CD14-positive monocyte (primary cell): ENCODE data around the gene AVPR1B. TPM values are rescaled to one million over a fixed set of nuclear protein-coding genes. Genes with fewer than 3 reads are reported as not detected.

Source experiments
- DNase-seq, 3 donors: peaks; one replicate each; pipeline ENCODE4 v3.0.0-alpha.2; 2011 to 2022
- H2AFZ ChIP-seq: 2 replicates; pipeline ENCODE4 v1.6.0; 2012; ENCODE audit warnings: mild to moderate bottlenecking, low read depth, low read length, inconsistent platforms; ENCODE audit not compliant: insufficient read depth, poor library complexity, severe bottlenecking
- H3K27ac ChIP-seq, 2 donors: 1 replicate in 1 of 2; 2 replicates in 1 of 2; pipeline ENCODE4 v1.5.1; 2012 to 2013; ENCODE audit warnings: low read length in 2 of 2, control low read depth in 1 of 2, inconsistent platforms in 1 of 2, low read depth in 1 of 2, mild to moderate bottlenecking in 1 of 2
- H3K27me3 ChIP-seq, 2 donors: one replicate each; pipeline versions ENCODE4 v1.6.0 to v1.6.1; 2011 to 2013; ENCODE audit warnings: low read length in 2 of 2; ENCODE audit not compliant: control insufficient read depth in 2 of 2, insufficient read depth in 2 of 2
- H3K36me3 ChIP-seq, 2 donors: replicated peaks in 1 of 2; 1 replicate in 1 of 2; 2 replicates in 1 of 2; pipeline versions ENCODE4 v1.5.1 to v1.6.1; 2012 to 2013; ENCODE audit warnings: low read length in 2 of 2, control low read depth in 1 of 2, inconsistent platforms in 1 of 2, mild to moderate bottlenecking in 1 of 2; ENCODE audit not compliant: insufficient read depth in 2 of 2, control insufficient read depth in 1 of 2
- H3K4me1 ChIP-seq, 2 donors: 1 replicate in 1 of 2; 2 replicates in 1 of 2; pipeline versions ENCODE4 v1.5.1 to v1.6.1; 2012 to 2013; ENCODE audit warnings: low read length in 2 of 2, control low read depth in 1 of 2, inconsistent platforms in 1 of 2, mild to moderate bottlenecking in 1 of 2, moderate library complexity in 1 of 2; ENCODE audit not compliant: insufficient read depth in 2 of 2, control insufficient read depth in 1 of 2
- H3K4me2 ChIP-seq: replicated peaks from 2 replicates; pipeline ENCODE3; 2012; ENCODE audit warnings: low read length, moderate library complexity, mild to moderate bottlenecking; ENCODE audit not compliant: poor library complexity, severe bottlenecking; ENCODE audit errors: extremely low read depth
- H3K4me3 ChIP-seq, 3 experiments: fragments of 200-600 bp in 1 of 3; sonication (generic) in 1 of 3; replicated peaks in 1 of 3; 1 replicate in 2 of 3; 2 replicates in 1 of 3; pipeline ENCODE4 v1.5.1; 2011 to 2013; ENCODE audit warnings: low read length in 3 of 3, mild to moderate bottlenecking in 3 of 3, control low read depth in 2 of 3, low read depth in 2 of 3, inconsistent platforms in 1 of 3, moderate library complexity in 1 of 3
- H3K79me2 ChIP-seq: 2 replicates; pipeline ENCODE4 v1.6.0; 2012; ENCODE audit warnings: mild to moderate bottlenecking, control low read depth, inconsistent platforms, low read length, moderate library complexity; ENCODE audit not compliant: insufficient read depth
- H3K9ac ChIP-seq: 2 replicates; pipeline ENCODE4 v1.6.0; 2017; ENCODE audit warnings: low read length, mild to moderate bottlenecking; ENCODE audit not compliant: insufficient read depth, poor library complexity, severe bottlenecking
- H3K9me3 ChIP-seq, 2 donors: replicated peaks in 1 of 2; 1 replicate in 1 of 2; 2 replicates in 1 of 2; pipeline versions ENCODE4 v1.5.1 to v1.6.1; 2012 to 2013; ENCODE audit warnings: low read length in 2 of 2, control low read depth in 1 of 2; ENCODE audit not compliant: control insufficient read depth in 1 of 2, insufficient read depth in 1 of 2
- H4K20me1 ChIP-seq: 2 replicates; pipeline ENCODE4 v1.6.0; 2012; ENCODE audit warnings: mild to moderate bottlenecking, low read length, control low read depth, moderate library complexity; ENCODE audit not compliant: insufficient read depth
- H3K27ac Mint-ChIP-seq, 7 donors: one replicate each; pipeline ENCODE4 v1.8.0; 2020; ENCODE audit warnings: mild to moderate bottlenecking in 7 of 7, mixed read lengths in 7 of 7, moderate library complexity in 6 of 7, inconsistent platforms in 2 of 7
- H3K27me3 Mint-ChIP-seq, 3 donors: one replicate each; pipeline ENCODE4 v1.8.0; 2021 to 2022; ENCODE audit warnings: low read depth in 3 of 3, mild to moderate bottlenecking in 3 of 3, mixed read lengths in 3 of 3, moderate library complexity in 3 of 3, inconsistent platforms in 1 of 3
- H3K36me3 Mint-ChIP-seq, 2 donors: one replicate each; pipeline ENCODE4 v1.8.0; 2020; ENCODE audit warnings: mixed read lengths in 2 of 2, inconsistent platforms in 1 of 2, mild to moderate bottlenecking in 1 of 2
- H3K4me1 Mint-ChIP-seq: one replicate; pipeline ENCODE4 v1.8.0; 2020; ENCODE audit warnings: mild to moderate bottlenecking, mixed read lengths
- H3K4me3 Mint-ChIP-seq, 2 donors: one replicate each; pipeline ENCODE4 v1.8.0; 2020; ENCODE audit warnings: mild to moderate bottlenecking in 2 of 2, mixed read lengths in 2 of 2, moderate library complexity in 1 of 2
- H3K9me3 Mint-ChIP-seq, 7 donors: one replicate each; pipeline ENCODE4 v1.8.0; 2020 to 2022; ENCODE audit warnings: mixed read lengths in 7 of 7, mild to moderate bottlenecking in 6 of 7, moderate library complexity in 6 of 7, inconsistent platforms in 2 of 7
- CTCF ChIP-seq: fragments of 200-600 bp; IDR thresholded peaks from one replicate; pipeline ENCODE4 v1.8.0; 2022; ENCODE audit warnings: antibody characterized with exemption, mild to moderate bottlenecking
- WGBS: methylation state at CpG from one replicate; pipeline ENCODE4 v1.1.5; 2013; ENCODE audit warnings: missing lambda C conversion rate; ENCODE audit not compliant: insufficient coverage; 5-methylcytosine and 5-hydroxymethylcytosine counted together
- intact Hi-C, 2 donors: fragments of 100-400 bp; cut with micrococcal nuclease; formaldehyde crosslinking; loops; one replicate each; pipeline versions ENCODE4 v1.15.0 to v1.15.1; 2023
- polyA plus RNA-seq, 3 donors: library from polyadenylated mRNA; depleted of rRNA in 1 of 3; unstranded in 2 of 3; stranded (reverse) in 1 of 3; fragments of 300-500 nt in 2 of 3; fragments of >200 nt in 1 of 3; fragmentation: Illumina TruSeq in 2 of 3; gene quantifications; 1 replicate in 2 of 3; 2 replicates in 1 of 3; pipeline ENCODE4 v1.2.3, GENCODE V29; 2012 to 2021

The AVPR1B gene
- polyA plus RNA-seq, 3 donors = not detected

- no peak overlapping the region for H3K4me3 ChIP-seq
- Mint-ChIP-seq H3K4me3 (no peak overlapping the region), H3K27me3 (peaks cover 6 to 21% (median 8%) of the 10 kb centered on the region in 3 donors), H3K36me3 (no peaks in the 10 kb centered on the region), H3K9me3 (peaks cover 0 to 3% (median 0%) of the 10 kb centered on the region in 7 donors), H3K27ac (no peak overlapping the region), H3K4me1 (peaks cover 2% of the 10 kb centered on the region)
- TF ChIP-seq CTCF = no peak
- no peak overlapping the region for H3K9ac ChIP-seq
- no peaks in the 10 kb centered on the region for H3K9me3 ChIP-seq
- H4K20me1 ChIP-seq = no peaks in the 10 kb centered on the region
- no peaks in the 10 kb centered on the region for H3K36me3 ChIP-seq
- DNase-seq = no peak
- H2AFZ ChIP-seq = no peak overlapping the region
- H3K4me2 ChIP-seq = no peak overlapping the region
- peaks cover 0 to 2% of the 10 kb centered on the region in 2 donors for H3K27me3 ChIP-seq
- no peaks in the 10 kb centered on the region for H3K79me2 ChIP-seq
- intact Hi-C loops = no loop called here
- no CpG with 5 or more reads among the region's 2 CpGs for WGBS
- H3K27ac ChIP-seq = no peak overlapping the region
- H3K4me1 ChIP-seq = no peaks in the 10 kb centered on the region
Measured at GRCh38 chr1:206136241-206136640, 19.1 kb upstream of the AVPR1B start.

- Histone ChIP-seq H3K4me2 (no peak overlapping the region), H3K79me2 (no peaks in the 10 kb centered on the region), H2AFZ (no peak overlapping the region), H4K20me1 (no peaks in the 10 kb centered on the region), H3K27me3 (peaks cover 0 to 2% of the 10 kb centered on the region in 2 donors), H3K36me3 (no peaks in the 10 kb centered on the region), H3K4me1 (no peaks in the 10 kb centered on the region), H3K4me3 (no peak overlapping the region), H3K9me3 (no peaks in the 10 kb centered on the region), H3K27ac (no peak overlapping the region), H3K9ac (no peak overlapping the region)
- Mint-ChIP-seq H3K4me1 (no peaks in the 10 kb centered on the region), H3K27ac (no peak overlapping the region), H3K36me3 (no peaks in the 10 kb centered on the region), H3K27me3 (peaks cover 6 to 23% (median 11%) of the 10 kb centered on the region in 3 donors), H3K9me3 (peaks cover 0 to 3% (median 0%) of the 10 kb centered on the region in 7 donors), H3K4me3 (no peak overlapping the region)
- no peak for TF ChIP-seq CTCF
- 92% methylated on average over 2 of the region's 2 CpGs for WGBS
- intact Hi-C loops = no loop called here
- no peak for DNase-seq
Measured at GRCh38 chr1:206135248-206135647, 18.1 kb upstream of the AVPR1B start.
